ENCODE data around the gene HHAT.

DNA sequence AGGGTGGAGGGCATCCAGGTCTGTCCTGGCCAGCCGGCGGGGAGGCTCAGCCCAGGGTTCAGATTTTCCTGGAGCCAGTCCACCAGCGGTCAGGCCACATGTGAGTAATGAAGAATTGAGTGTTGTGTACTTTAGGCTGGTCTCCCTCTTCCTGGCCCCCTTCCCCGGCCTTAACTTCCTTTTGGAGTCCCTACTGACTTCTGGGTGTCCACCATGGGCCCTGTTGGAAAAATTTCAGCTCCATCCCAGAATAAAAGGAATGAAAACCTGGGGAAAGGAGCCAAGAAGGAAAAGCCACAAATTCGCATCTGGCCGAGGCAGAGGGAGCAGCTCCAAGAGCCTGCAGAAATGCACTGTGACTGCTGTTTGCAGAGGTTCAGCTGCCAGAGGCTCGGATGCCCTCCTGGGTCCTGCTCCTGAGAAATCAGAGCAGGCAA lies 35.5 kb upstream of the HHAT start:
- TF ChIP-seq CTCF (IDR thresholded peaks at IDR 0.05) (no peak), ZFX (IDR thresholded peaks at IDR 0.05; ENCODE audit: borderline replicate concordance) (no peak)

Measured in 22Rv1 (cell line).